ENCODE data around the gene ABHD16B.

Gene ABHD16B

DNA sequence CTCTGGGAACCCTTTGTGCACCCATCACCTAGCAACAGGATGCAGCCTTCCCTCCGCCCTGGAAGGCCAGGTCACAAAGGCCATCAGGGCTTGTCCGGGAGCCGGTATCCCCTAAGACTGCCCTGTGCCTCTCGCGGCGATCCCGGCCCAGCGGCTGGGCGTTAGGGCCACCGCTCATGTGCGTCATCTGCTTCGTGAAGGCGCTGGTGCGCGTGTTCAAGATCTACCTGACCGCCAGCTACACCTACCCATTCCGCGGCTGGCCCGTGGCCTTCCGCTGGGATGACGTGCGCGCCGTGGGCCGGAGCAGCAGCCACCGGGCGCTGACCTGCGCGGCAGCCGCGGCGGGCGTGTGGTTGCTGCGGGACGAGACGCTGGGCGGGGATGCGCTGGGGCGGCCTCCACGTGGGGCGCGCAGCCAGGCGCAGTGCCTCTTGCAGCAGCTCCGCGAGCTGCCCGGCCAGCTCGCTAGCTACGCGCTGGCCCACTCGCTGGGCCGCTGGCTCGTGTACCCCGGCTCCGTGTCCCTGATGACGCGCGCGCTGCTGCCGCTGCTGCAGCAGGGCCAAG, at the start of gene ABHD16B:
TSS of gene ABHD16B (plus strand) at position 134 of the 570 bp plus-strand sequence. CDS start at position 177, 43 bp downstream.
- no peak for DNase-seq (ENCODE audit: low read depth in 2 of 2)

DNA sequence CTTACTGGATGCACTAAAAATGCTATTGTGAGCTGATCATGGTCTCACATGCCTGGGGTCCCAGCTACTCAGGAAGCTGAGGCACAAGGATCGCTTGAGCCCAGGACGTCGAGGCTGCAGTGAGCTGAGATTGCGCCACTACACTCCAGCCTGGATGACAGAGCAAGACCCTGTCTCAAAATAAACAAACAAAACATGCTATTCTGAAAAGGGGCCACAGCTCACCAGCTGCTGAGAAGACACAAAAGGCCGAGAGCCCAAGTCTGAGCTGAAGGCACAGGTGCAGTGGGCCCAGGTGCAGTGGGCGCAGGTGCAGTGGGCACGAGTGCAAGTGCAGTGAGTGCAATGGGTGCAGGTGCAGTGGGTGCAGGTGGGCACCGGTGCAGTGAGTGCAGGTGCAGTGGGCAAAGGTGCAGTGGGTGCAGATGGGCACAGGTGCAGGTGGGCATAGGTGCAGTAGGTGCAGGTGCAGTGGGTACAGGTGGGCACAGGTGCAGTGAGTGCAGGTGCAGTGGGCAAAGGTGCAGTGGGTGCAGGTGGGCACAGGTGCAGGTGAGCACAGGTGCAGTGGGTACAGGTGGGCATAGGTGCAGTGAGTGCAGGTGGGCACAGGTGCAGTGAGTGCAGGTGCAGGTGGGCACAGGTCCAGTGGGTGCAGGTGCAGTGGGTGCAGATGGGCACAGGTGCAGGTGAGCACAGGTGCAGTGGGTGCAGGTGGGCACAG, 46.2 kb upstream of the ABHD16B start:
- DNase-seq (ENCODE audit: low read depth in 2 of 2), result no peak

DNA sequence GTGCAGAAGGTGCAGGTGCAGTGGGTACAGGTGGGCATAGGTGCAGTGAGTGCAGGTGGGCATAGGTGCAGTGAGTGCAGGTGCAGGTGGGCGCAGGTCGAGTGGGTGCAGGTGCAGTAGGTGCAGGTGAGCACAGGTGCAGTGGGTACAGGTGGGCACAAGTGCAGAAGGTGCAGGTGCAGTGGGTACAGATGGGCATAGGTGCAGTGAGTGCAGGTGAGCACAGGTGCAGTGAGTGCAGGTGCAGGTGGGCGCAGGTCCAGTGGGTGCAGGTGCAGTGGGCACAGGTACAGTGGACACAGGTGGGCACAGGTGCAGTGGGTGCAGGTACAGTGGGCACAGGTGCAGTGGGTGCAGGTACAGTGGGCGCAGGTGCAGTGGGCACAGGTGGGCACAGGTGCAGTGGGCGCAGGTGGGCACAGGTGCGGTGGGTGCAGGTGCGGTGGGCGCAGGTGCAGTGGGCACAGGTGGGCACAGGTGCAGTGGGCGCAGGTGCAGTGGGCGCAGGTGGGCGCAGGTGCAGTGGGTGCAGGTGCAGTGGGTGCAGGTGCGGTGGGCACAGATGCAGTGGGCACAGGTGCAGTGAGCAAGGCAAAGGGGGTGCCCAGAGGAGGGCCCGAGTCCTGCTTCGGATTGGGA, 45.6 kb upstream of the ABHD16B start:
- no peak for DNase-seq (ENCODE audit: low read depth in 2 of 2)

DNA sequence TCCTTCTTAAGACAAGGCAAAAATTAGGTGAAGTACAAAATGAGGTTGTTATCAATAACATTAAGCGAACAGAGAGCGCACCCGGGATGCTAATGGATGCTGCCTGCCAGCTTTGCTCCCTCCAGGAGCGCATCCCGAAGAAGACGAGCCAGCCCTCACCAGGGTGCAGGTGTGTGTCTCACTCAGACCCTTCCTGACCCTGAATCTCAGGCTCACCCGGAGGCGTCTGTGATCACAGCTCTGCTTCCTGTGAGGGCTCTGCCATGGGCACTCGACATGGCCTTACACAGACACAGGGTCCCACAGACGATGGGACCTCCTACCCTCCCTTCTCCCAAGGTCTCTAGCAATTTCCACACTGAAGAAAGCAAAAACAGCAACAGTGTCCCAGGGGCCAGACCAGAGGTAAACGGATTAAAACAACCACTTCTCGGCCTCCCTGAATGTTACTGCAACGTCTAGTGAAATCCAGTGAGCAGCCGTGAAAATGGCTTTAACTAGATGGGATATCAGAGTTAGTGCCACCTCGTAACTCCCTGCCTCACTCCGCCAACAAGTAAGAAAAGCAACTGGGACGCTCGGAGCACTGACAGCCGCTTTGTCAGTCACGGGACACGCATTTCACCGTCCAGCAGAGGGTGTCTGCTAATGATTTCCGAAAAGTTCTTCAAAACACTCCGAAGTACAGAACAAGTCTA, 41.9 kb upstream of the ABHD16B start:
- DNase-seq (ENCODE audit: low read depth in 2 of 2), result no peak

GRCh38 chr20:63821811-63822210, 39.5 kb upstream of the ABHD16B start:
- DNase-seq (ENCODE audit: low read depth in 2 of 2), result no peak

DNA sequence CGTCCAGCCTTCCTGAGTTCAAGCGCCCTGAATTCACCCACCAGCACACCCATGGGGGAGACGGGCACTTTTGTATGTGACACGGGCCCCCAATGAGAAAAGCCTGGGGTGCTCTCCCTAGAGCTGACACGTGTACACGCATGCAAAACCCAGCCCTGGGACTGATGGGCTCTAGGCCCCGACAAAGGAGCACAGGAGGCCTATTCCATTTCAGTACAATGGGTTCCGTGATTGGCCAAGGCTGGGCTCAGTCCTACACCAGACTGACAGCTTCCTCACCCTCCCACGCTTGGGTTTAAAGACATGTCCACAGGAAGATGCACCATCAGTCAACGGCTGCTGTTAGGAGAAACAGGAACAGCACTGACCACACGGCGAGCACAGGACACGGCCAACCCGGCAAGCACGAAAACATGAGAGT, 39.0 kb upstream of the ABHD16B start:
- DNase-seq (ENCODE audit: low read depth in 2 of 2), result no peak

DNA sequence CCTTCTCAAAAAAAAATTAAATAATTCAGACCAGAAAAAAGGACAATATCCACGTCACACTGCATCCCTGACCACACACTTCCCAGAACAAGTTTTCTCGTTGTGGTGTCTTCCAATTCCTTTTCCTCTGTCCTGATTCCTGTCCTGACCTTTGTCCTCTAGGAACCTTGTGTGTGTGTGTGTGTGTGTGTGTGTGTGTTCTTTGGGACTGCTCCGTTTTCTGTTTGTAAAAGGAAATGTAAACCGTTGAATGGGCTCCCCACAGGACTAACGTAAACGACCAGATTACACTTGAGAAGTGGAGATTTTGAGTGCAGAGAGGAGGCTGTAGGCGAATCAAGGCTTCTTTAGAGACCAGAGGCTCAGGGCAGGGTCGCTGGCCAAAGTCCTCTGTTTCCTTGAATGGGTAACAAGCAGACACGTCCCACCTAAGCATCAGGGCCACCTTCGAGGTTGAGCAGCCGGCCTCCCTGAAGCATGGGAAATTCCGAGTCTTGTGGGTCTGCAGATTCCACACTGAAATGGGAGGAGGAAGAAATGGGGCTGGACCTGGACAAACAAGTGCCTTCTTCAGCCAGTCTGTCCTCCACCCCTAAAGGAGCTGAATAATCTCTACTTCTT, 37.5 kb upstream of the ABHD16B start:
- no peak for DNase-seq (ENCODE audit: low read depth in 2 of 2)

GRCh38 chr20:63825331-63826118, 35.8 kb upstream of the ABHD16B start:
- DNase-seq (ENCODE audit: low read depth in 2 of 2), result no peak

GRCh38 chr20:63826753-63827152, 34.5 kb upstream of the ABHD16B start:
- no peak for DNase-seq (ENCODE audit: low read depth in 2 of 2)

DNA sequence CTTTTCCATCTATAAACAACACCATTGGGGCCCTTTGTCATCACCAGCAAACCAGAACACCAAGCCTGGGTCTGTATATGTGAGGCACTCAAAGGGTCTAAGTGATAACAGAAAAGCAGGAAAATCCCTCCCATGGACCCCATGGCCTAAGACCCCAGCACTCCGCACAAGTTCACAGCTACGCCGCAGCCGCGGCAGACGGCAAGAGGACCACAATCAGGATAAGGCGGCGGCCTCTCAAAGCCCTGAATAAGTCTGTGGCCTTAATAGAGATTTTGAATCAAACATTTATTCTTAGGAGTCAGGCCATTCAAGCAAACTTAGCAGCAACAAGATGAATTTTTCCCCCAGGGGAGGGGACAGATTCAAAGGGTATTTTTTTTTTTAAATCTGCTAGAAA, 33.2 kb upstream of the ABHD16B start:
- DNase-seq (ENCODE audit: low read depth in 2 of 2), result no peak

DNA sequence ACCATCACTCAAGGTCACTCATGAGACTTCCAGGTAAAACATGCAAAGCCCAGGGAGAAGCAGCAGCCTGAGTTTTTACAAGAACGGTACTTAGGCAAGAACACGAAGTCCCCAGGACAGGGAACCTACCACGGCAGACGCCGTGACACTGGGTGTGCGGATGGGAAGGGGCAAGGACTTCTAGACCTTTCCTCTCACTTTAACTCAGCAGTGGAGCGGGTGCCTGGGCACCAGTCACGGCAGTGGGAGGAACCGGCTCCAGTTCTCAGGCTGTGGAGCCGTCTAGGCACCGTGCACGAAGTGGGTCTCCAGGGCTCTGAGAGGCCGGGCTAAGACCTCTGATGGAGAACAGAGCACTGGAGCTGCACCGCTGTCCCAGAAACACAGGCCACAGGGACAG, 32.8 kb upstream of the ABHD16B start:
- DNase-seq (ENCODE audit: low read depth in 2 of 2), result no peak

GRCh38 chr20:63828951-63829350, 32.3 kb upstream of the ABHD16B start:
- DNase-seq (ENCODE audit: low read depth in 2 of 2), result no peak

DNA sequence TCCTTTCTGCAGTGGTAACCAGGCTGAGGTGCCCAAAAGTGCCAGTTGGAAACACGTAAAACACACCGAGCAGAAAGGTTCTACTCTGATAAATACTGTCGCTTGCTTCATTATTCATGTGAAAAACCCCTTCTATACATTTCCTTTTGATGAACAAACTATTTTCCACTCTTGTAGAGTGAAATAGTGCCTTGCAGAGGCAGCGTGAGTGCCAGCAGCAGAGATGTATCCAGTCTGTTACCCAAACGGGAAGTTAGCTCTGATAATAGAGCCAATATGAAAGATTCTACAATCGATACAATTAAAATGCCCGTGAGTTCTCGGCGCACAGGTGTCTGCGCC, 31.7 kb upstream of the ABHD16B start:
- no peak for DNase-seq (ENCODE audit: low read depth in 2 of 2)

GRCh38 chr20:63829945-63830835, 31.1 kb upstream of the ABHD16B start:
- DNase-seq (ENCODE audit: low read depth in 2 of 2), result no peak

GRCh38 chr20:63830841-63831588, 30.3 kb upstream of the ABHD16B start, which contains the start of gene ZBTB46:
TSS of gene ZBTB46 (minus strand) at chr20:63831264. CDS start at chr20:63790757, 40,507 bp downstream.
- no peak for DNase-seq (ENCODE audit: low read depth in 2 of 2)

- no peak for DNase-seq (ENCODE audit: low read depth in 2 of 2)
Measured at GRCh38 chr20:63831646-63831992, 29.7 kb upstream of the ABHD16B start.

GRCh38 chr20:63831993-63832686, 29.2 kb upstream of the ABHD16B start:
- no peak for DNase-seq (ENCODE audit: low read depth in 2 of 2)

DNA sequence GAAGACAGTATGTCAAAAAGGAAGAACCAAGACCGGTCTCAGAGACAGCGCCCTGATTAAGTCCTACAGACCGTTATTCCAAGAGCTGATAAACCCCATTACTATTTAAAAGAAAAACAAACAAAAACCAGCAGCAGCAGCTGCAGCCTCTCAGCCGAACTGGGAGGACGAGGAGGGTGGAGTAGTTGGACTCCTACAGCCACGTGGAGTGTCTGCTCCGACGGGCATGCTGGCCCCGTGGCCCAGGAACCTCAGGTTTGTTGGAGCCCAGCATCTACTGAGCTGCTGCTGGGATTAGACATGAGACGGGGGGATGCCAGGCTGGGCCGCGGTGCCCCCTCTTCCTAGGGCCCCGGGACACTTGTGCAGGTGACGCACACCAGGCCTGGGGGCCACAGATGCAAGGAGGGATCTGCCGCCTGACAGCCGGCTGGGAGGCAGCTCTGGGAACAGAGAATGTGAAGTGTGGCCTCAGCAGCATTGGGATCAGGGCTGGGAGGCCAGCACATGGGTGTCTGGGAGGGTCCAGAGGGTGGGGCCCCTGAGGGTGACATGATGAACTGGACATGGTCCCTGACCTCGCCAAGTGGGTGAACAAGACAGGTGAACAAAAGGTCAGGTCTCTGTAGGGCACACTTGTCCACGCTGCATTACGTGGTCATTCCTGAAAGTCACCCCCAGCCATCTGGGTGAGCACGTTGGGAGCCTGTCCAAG, 27.4 kb upstream of the ABHD16B start:
- DNase-seq (ENCODE audit: low read depth in 2 of 2), result no peak

Measured in fibroblast of skin of left biceps (primary cell).